ENCODE measurements around the gene CEP295NL. TPM values are rescaled to one million over a fixed set of nuclear protein-coding genes. Genes with fewer than 3 reads are reported as not detected.
A peak's percentile ranks its signal among the peaks of the same experiment; 100 is the strongest.

The CEP295NL gene
- total and polyA plus RNA-seq, 2 of the 8 experiments (the other 6 are each of a cell fraction or from before 2014, with no cell fraction given), result 0.06 to 2.0 TPM

DNA sequence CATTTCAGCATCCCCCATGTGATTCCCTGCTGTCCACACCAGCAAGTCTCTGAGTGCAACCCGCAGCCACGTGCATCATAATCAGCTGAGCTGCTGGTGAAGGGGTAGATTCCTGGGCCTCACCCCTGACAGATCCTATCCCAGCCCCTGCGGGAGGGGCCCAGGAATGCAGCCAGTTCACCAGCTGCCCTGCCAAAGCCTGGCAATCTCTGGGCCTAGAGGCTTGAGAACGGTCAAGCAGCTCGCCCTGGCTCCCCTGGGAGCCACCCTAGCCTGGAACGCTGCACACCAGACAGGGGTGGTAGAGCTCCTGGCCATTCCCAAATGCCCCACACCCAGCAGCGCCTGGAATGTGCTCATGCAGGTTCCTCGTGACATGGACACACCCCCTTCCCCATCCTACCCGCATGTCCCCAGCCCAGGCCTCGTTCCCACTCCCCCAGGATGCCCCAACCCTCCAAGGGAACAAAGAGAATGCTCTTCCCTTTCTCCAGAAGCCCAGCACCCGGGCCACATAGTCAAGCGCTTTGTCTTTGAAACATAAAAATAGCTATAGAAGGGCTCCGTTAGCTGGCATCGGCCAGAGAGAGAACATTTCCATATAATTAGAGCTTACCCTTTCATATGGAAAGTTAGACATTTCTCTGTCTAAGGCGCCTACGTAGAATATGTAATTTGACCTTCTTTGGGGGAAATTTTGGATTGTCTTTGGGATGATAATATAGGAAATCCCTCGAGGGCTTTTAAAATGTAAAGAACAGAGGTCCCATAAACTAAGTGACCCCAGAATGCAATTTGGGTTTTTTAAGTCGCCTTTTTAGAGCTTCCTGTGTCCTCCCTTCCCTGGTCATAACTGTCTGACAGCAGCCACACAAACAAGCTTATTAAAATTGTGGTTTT lies 3.4 kb downstream of the CEP295NL start:
- H3K23ac ChIP-seq (ENCODE audit: insufficient read length), result no peak overlapping the region
- peak overlapping the region; percentile 37; the same call in 1 of the 2 replicates for H4K8ac ChIP-seq (ENCODE audit: extremely low read depth, insufficient read depth, low read length)
- H3K27me3 ChIP-seq (replicated peaks in 1 of 4; ENCODE audit: control insufficient read depth in 3 of 4, extremely low read depth in 1 of 4, insufficient read depth in 3 of 4, low read length in 3 of 4), result no peaks in the 10 kb centered on the region
- ChIA-PET POLR2A (ENCODE audit: partially characterized antibody) (interaction anchor here (0.8 to 2.9 kb wide), 5 partner anchors 18 to 81 kb away, joined by 3 to 12 read pairs (median 4); partner anchors contain the start of gene TIMP2), CTCF (ENCODE audit: partially characterized antibody) (interaction anchor here (0.7 to 3.3 kb wide), 9 partner anchors 9 to 146 kb away, joined by 3 to 11 read pairs (median 4); partner anchors contain the start of gene LGALS3BP)
- H3K23me2 ChIP-seq (ENCODE audit: low read depth, low read length), result no peaks in the 10 kb centered on the region
- no peak overlapping the region for H2BK15ac ChIP-seq (ENCODE audit: low read length)
- no peak overlapping the region for H2BK5ac ChIP-seq (ENCODE audit: low read depth, low read length)
- H3K36me3 ChIP-seq (ENCODE audit: control insufficient read depth in 2 of 4, insufficient read depth in 4 of 4, low read length in 3 of 4), result peaks cover 0 to 3% (median 1%) of the 10 kb centered on the region in 4 experiments; a peak in 2 of 8 replicates
- H3K4me2 ChIP-seq (ENCODE audit: insufficient read depth in 1 of 2, low read depth in 2 of 2, low read length in 2 of 2), result peak overlapping the region; percentile 9 to 50; a peak in 3 of 4 replicates
- H3K18ac ChIP-seq (ENCODE audit: extremely low read depth, low read length), result peak overlapping the region; percentile 32; the same call in 1 of the 2 replicates
- peaks cover 4 to 33% (median 18%) of the 10 kb centered on the region in 4 experiments for H3K4me1 ChIP-seq (replicated peaks in 1 of 4; ENCODE audit: control insufficient read depth in 3 of 4, insufficient read depth in 4 of 4, low read length in 3 of 4)
- peak overlapping the region; percentile 59 for H4K5ac ChIP-seq (ENCODE audit: insufficient read length, low read depth, low read length)
- no peak overlapping the region for H3K4ac ChIP-seq (replicated peaks; ENCODE audit: insufficient read length, low read depth, low read length)
- peak in 1 of 2 experiments; percentile 74 for DNase-seq (ENCODE audit: low read depth in 1 of 2, low spot score in 2 of 2)
- no peak overlapping the region for H2AK5ac ChIP-seq (ENCODE audit: low read depth, low read length)
- peak overlapping the region; percentile 25 for H4K91ac ChIP-seq (replicated peaks; ENCODE audit: insufficient read length, low read length)
- H3K56ac ChIP-seq (replicated peaks; ENCODE audit: insufficient read length, low read depth, low read length), result no peak overlapping the region
- WGBS, 2 experiments (ENCODE audit: extremely low coverage in 1 of 2, insufficient coverage in 1 of 2, insufficient read length in 1 of 2, insufficient replicate concordance in 2 of 2, low coverage in 1 of 2, low lambda C conversion rate in 2 of 2, missing lambda C conversion rate in 1 of 2), result 27% methylated on average over 18 of the region's 18 CpGs; no CpG with 5 or more reads in 1 of the 2 experiments
- FAIRE-seq, result no peak
- H3K9ac ChIP-seq (replicated peaks in 1 of 4; ENCODE audit: extremely low read depth in 1 of 4, low read depth in 3 of 4, low read length in 3 of 4), result peak overlapping the region in 3 of 4 experiments; percentile 19 to 42 (median 36); a peak in 3 of 7 replicates
- no peak overlapping the region for H3K14ac ChIP-seq (ENCODE audit: insufficient read length)
- 0 out of 2 replicates have a peak overlapping the region, but pooled peaks have one; percentile 50 for H2BK12ac ChIP-seq (ENCODE audit: low read depth, low read length)
- H2AFZ ChIP-seq (ENCODE audit: low read length), result no peak overlapping the region
- H3K79me2 ChIP-seq (ENCODE audit: control insufficient read depth in 1 of 2, insufficient read depth in 2 of 2, low read length in 2 of 2), result peaks cover 0 to 29% of the 10 kb centered on the region in 2 experiments; a peak in 2 of 4 replicates
- H2BK20ac ChIP-seq (ENCODE audit: low read length), result no peak overlapping the region
- H3K4me3 ChIP-seq (ENCODE audit: extremely low read depth in 1 of 4, insufficient read depth in 2 of 4, low read depth in 3 of 4, low read length in 4 of 4), result 0 out of 8 replicates have a peak overlapping the region, but pooled peaks of 1 of the 4 experiments have one; percentile 8
- H3K27ac ChIP-seq (ENCODE audit: low read depth, low read length), result 0 out of 2 replicates have a peak overlapping the region, but pooled peaks have one; percentile 37
- peaks cover 10 to 19% of the 10 kb centered on the region in 2 experiments for H4K20me1 ChIP-seq (replicated peaks in 1 of 2; ENCODE audit: control insufficient read depth in 1 of 2, insufficient read depth in 2 of 2, low read length in 2 of 2)
- H3K9me3 ChIP-seq (ENCODE audit: insufficient read depth in 2 of 2, low read depth in 1 of 2, low read length in 1 of 2), result no peaks in the 10 kb centered on the region
- H3K79me1 ChIP-seq (ENCODE audit: low read depth, low read length), result peaks cover 9% of the 10 kb centered on the region
- no peak overlapping the region for H2BK120ac ChIP-seq (replicated peaks; ENCODE audit: low read depth, low read length)
- no peak for TF ChIP-seq SP1 (IDR thresholded peaks at IDR 0.05; ENCODE audit: low read depth, low read length)
- no peak for TF ChIP-seq MAFK (IDR thresholded peaks at IDR 0.05; ENCODE audit: low read depth, low read length)
- no peak for TF ChIP-seq SIX5 (IDR thresholded peaks at IDR 0.05; ENCODE audit: low read depth, low read length)
- peak; percentile 94 for TF ChIP-seq TEAD4 (IDR thresholded peaks at IDR 0.05; ENCODE audit: low read depth, low read length)
- TF ChIP-seq KDM4A (IDR thresholded peaks at IDR 0.05; ENCODE audit: low read depth, low read length, severe bottlenecking), result no peak
- peak; percentile 7; the same call in 1 of the 2 replicates for TF ChIP-seq CREB1 (IDR thresholded peaks at IDR 0.05)
- TF ChIP-seq RXRA (IDR thresholded peaks at IDR 0.05; ENCODE audit: insufficient read depth, low read depth, low read length), result no peak
- peak; percentile 8 to 86; a peak in 2 of 4 replicates for TF ChIP-seq SIN3A (conservative IDR thresholded peaks at IDR 0.05 in 1 of 2, IDR thresholded peaks at IDR 0.05 in 1 of 2; ENCODE audit: low read depth in 1 of 2, low read length in 2 of 2)
- TF ChIP-seq, protein P1, sequence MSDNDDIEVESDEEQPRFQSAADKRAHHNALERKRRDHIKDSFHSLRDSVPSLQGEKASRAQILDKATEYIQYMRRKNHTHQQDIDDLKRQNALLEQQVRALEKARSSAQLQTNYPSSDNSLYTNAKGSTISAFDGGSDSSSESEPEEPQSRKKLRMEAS (IDR thresholded peaks at IDR 0.05), result 0 out of 2 replicates have a peak, but pooled peaks have one; percentile 17
- no peak for TF ChIP-seq GTF2F1 (IDR thresholded peaks at IDR 0.05; ENCODE audit: borderline replicate concordance, low read depth, low read length)

Measured in H1 (cell line).